GM23338 (cell line): ENCODE data around the gene XAB2. TPM values are rescaled to one million over a fixed set of nuclear protein-coding genes. Genes with fewer than 3 reads are reported as not detected.

Experiments
- ATAC-seq: fragments of 200-7000 bp; cut with Tn5 transposase; 3 replicates; pipeline ENCODE4 v1.9.1; 2020
- DNase-seq: peaks from one replicate; pipeline ENCODE4 v3.0.0-alpha.2; 2015; ENCODE audit warnings: low spot score
- H2AFZ ChIP-seq: fragments of 200-600 bp; sonication (generic); 2 replicates; pipeline ENCODE4 v1.8.0; 2016; ENCODE audit warnings: antibody characterized with exemption, mild to moderate bottlenecking, moderate library complexity
- H3F3A ChIP-seq: fragments of 200-600 bp; sonication (generic); replicated peaks from 2 replicates; pipeline ENCODE4 v1.8.0; 2017; ENCODE audit warnings: antibody characterized with exemption, mixed run types, low read depth
- H3K27ac ChIP-seq: fragments of 200-600 bp; sonication (generic); 2 replicates; pipeline ENCODE4 v1.6.1; 2016; ENCODE audit warnings: low read depth
- H3K27me3 ChIP-seq: fragments of 200-600 bp; sonication (generic); 2 replicates; pipeline ENCODE4 v1.8.0; 2016; ENCODE audit warnings: mild to moderate bottlenecking, mixed run types, moderate library complexity; ENCODE audit not compliant: insufficient read depth
- H3K36me3 ChIP-seq: fragments of 200-600 bp; sonication (generic); 2 replicates; pipeline ENCODE4 v1.8.0; 2016; ENCODE audit warnings: mild to moderate bottlenecking; ENCODE audit not compliant: insufficient read depth
- H3K4me1 ChIP-seq: fragments of 200-600 bp; sonication (generic); 2 replicates; pipeline ENCODE4 v1.8.0; 2016; ENCODE audit warnings: mild to moderate bottlenecking, moderate library complexity; ENCODE audit not compliant: insufficient read depth
- H3K4me2 ChIP-seq: fragments of 200-600 bp; sonication (generic); 2 replicates; pipeline ENCODE4 v1.7.1; 2017; ENCODE audit warnings: mixed run types
- H3K4me3 ChIP-seq: fragments of 200-600 bp; sonication (generic); 2 replicates; pipeline ENCODE4 v1.6.1; 2016; ENCODE audit warnings: mixed run types
- H3K79me2 ChIP-seq: fragments of 200-600 bp; sonication (generic); replicated peaks from 2 replicates; pipeline ENCODE4 v1.8.0; 2017; ENCODE audit warnings: mild to moderate bottlenecking; ENCODE audit not compliant: insufficient read depth
- H3K9me2 ChIP-seq: fragments of 200-600 bp; sonication (generic); 2 replicates; pipeline ENCODE4 v1.8.0; 2017; ENCODE audit not compliant: insufficient read depth
- H4K20me1 ChIP-seq: fragments of 200-600 bp; sonication (generic); replicated peaks from 2 replicates; pipeline ENCODE4 v1.8.0; 2017; ENCODE audit warnings: mild to moderate bottlenecking; ENCODE audit not compliant: insufficient read depth
- H3K27ac Mint-ChIP-seq: 2 replicates; pipeline ENCODE4 v1.8.0; 2020; ENCODE audit warnings: inconsistent platforms, mild to moderate bottlenecking, moderate library complexity, mixed read lengths
- H3K27me3 Mint-ChIP-seq: 3 replicates; pipeline ENCODE4 v1.8.0; 2022; ENCODE audit warnings: low read depth, mild to moderate bottlenecking, moderate library complexity, mixed read lengths, inconsistent platforms; ENCODE audit not compliant: insufficient read depth, poor library complexity
- H3K36me3 Mint-ChIP-seq: 3 replicates; pipeline ENCODE4 v1.8.0; 2021; ENCODE audit warnings: low read depth, mild to moderate bottlenecking, inconsistent platforms, moderate library complexity, mixed read lengths
- H3K4me1 Mint-ChIP-seq: 3 replicates; pipeline ENCODE4 v1.8.0; 2020; ENCODE audit warnings: mild to moderate bottlenecking, inconsistent platforms, mixed read lengths
- H3K4me3 Mint-ChIP-seq: 3 replicates; pipeline ENCODE4 v1.8.0; 2021; ENCODE audit warnings: moderate library complexity, mild to moderate bottlenecking, inconsistent platforms, mixed read lengths
- H3K9me3 Mint-ChIP-seq: 3 replicates; pipeline ENCODE4 v1.8.0; 2020; ENCODE audit warnings: moderate library complexity, mild to moderate bottlenecking, inconsistent platforms, mixed read lengths
- CREB1 ChIP-seq: fragments of 250-450 bp; sonication (Bioruptor Pico); IDR thresholded peaks from 2 replicates; pipeline ENCODE4 v1.5.0; 2020; ENCODE audit warnings: low read depth, mild to moderate bottlenecking, moderate library complexity
- EZH2 ChIP-seq: fragments of 200-600 bp; sonication (generic); IDR thresholded peaks from one replicate; pipeline ENCODE4 v1.8.0; 2017; ENCODE audit warnings: antibody characterized with exemption, mild to moderate bottlenecking, low read depth; ENCODE audit not compliant: unreplicated experiment
- EZH2phosphoT487 ChIP-seq: fragments of 200-600 bp; sonication (generic); IDR thresholded peaks from one replicate; pipeline ENCODE4 v1.8.1; 2018; ENCODE audit warnings: antibody characterized with exemption; ENCODE audit not compliant: unreplicated experiment
- JUNB ChIP-seq: IDR thresholded peaks from one replicate; pipeline ENCODE4 v1.6.1; 2016; ENCODE audit warnings: antibody characterized with exemption; ENCODE audit not compliant: unreplicated experiment
- POLR2AphosphoS5 ChIP-seq: IDR thresholded peaks from 2 replicates; pipeline ENCODE4 v1.6.1; 2016; ENCODE audit warnings: antibody characterized with exemption, low read depth
- ZNF114 ChIP-seq: fragments of 250-450 bp; sonication (Bioruptor Pico); IDR thresholded peaks from 2 replicates; pipeline ENCODE4 v1.5.0; 2020; ENCODE audit warnings: mild to moderate bottlenecking, moderate library complexity
- polyA plus RNA-seq: library from polyadenylated mRNA; unstranded; fragments of >200 nt; fragmentation: Nextera tagmentation; extraction: Ambion mirVana; gene quantifications from 2 replicates; pipeline ENCODE4 v1.2.1, GENCODE V29; 2016
- total RNA-seq: library from RNA; depleted of rRNA; stranded (reverse); fragments of >200 nt; shearing (Covaris generic); gene quantifications from 2 replicates; pipeline ENCODE4 v1.2.3, GENCODE V29; 2014
- TF ChIP-seq, protein P1 (sequence below): IDR thresholded peaks from 2 replicates; pipeline ENCODE4 v1.6.1; 2016; ENCODE audit warnings: antibody characterized with exemption
- TF ChIP-seq, protein P2 (sequence below): fragments of 250-450 bp; sonication (Bioruptor Pico); IDR thresholded peaks from 2 replicates; pipeline ENCODE4 v1.5.0; 2020; ENCODE audit warnings: mild to moderate bottlenecking, moderate library complexity

The XAB2 gene
- total and polyA plus RNA-seq, 2 experiments from 2014 or later, result 18.4 to 69.0 TPM

DNA sequence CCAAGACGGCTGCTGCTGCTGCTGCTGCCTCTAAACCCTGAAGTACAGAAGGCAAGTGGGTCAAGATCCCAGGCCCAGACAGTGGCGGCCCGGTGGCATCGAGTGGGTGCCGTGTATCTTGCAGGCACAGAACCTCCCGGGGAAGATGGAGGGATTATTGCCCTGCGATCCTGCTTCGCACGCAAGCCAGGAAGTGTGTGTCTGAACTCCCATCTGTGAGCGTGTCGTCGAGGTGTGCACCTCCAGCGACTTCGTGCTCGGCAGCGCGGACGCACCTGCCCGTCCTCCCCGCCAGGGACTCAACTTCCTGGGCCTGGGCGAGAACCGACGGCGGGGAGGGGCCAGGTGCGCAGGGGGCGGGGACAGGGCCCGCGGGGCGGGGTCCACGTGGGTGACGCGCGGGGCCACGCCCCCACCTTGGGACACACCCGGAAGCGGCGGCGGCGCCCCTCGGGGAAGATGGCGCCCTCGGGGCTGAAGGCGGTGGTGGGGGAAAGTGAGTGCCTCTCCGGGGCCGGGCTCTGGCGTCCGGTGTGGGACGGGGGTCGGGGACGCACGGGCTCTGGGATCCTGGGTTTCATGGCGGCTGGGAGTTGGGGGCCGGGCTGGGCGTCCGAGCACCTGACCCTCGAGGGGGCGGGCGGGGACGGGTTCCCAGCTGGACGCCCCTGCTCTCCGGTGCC lies 7.5 kb upstream of the XAB2 start, which contains the start of gene STXBP2:
STXBP2 (plus strand) TSS at position 420 of the 683 bp plus-strand sequence; CDS start at position 460, 40 bp downstream.
- Histone ChIP-seq H3K9me2 (no peaks in the 10 kb centered on the region), H3K4me3 (peak within 1 kb of the TSS; percentile 81), H2AFZ (peak within 1 kb of the TSS; percentile 90; the same call in 1 of the 2 replicates)

More for the DNA sequence above, 7.5 kb upstream of the XAB2 start, which contains the start of gene STXBP2:
- H3K36me3 ChIP-seq, result no peaks in the 10 kb centered on the region
- H3K27me3 ChIP-seq, result peaks cover 24% of the 10 kb centered on the region
- H3K27ac ChIP-seq, result no peak within 1 kb of the TSS
- Mint-ChIP-seq H3K4me3 (peak within 1 kb of the TSS; percentile 75), H3K36me3 (no peaks in the 10 kb centered on the region), H3K4me1 (no peaks in the 10 kb centered on the region; the same call in 2 of the 3 replicates), H3K27ac (no peak within 1 kb of the TSS), H3K27me3 (peaks cover 22% of the 10 kb centered on the region), H3K9me3 (no peaks in the 10 kb centered on the region; the same call in 2 of the 3 replicates)
- DNase-seq (peak; percentile 91), ATAC-seq (peak; percentile 86)
- H4K20me1 ChIP-seq, result no peaks in the 10 kb centered on the region; the same call in 1 of the 2 replicates
- peaks cover 9% of the 10 kb centered on the region for H3F3A ChIP-seq
- no peaks in the 10 kb centered on the region for H3K79me2 ChIP-seq
- peak within 1 kb of the TSS; percentile 84 for H3K4me2 ChIP-seq
- peak; percentile 85 for TF ChIP-seq CREB1 (CRISPR knock-in tag)
- no peak for TF ChIP-seq EZH2
- TF ChIP-seq, protein P1, sequence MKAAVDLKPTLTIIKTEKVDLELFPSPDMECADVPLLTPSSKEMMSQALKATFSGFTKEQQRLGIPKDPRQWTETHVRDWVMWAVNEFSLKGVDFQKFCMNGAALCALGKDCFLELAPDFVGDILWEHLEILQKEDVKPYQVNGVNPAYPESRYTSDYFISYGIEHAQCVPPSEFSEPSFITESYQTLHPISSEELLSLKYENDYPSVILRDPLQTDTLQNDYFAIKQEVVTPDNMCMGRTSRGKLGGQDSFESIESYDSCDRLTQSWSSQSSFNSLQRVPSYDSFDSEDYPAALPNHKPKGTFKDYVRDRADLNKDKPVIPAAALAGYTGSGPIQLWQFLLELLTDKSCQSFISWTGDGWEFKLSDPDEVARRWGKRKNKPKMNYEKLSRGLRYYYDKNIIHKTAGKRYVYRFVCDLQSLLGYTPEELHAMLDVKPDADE, result no peak
- peak; percentile 76 for TF ChIP-seq POLR2AphosphoS5
- TF ChIP-seq ZNF114 (CRISPR knock-in tag), result no peak
- TF ChIP-seq EZH2phosphoT487, result no peak
- TF ChIP-seq JUNB, result no peak
- TF ChIP-seq, protein P2, sequence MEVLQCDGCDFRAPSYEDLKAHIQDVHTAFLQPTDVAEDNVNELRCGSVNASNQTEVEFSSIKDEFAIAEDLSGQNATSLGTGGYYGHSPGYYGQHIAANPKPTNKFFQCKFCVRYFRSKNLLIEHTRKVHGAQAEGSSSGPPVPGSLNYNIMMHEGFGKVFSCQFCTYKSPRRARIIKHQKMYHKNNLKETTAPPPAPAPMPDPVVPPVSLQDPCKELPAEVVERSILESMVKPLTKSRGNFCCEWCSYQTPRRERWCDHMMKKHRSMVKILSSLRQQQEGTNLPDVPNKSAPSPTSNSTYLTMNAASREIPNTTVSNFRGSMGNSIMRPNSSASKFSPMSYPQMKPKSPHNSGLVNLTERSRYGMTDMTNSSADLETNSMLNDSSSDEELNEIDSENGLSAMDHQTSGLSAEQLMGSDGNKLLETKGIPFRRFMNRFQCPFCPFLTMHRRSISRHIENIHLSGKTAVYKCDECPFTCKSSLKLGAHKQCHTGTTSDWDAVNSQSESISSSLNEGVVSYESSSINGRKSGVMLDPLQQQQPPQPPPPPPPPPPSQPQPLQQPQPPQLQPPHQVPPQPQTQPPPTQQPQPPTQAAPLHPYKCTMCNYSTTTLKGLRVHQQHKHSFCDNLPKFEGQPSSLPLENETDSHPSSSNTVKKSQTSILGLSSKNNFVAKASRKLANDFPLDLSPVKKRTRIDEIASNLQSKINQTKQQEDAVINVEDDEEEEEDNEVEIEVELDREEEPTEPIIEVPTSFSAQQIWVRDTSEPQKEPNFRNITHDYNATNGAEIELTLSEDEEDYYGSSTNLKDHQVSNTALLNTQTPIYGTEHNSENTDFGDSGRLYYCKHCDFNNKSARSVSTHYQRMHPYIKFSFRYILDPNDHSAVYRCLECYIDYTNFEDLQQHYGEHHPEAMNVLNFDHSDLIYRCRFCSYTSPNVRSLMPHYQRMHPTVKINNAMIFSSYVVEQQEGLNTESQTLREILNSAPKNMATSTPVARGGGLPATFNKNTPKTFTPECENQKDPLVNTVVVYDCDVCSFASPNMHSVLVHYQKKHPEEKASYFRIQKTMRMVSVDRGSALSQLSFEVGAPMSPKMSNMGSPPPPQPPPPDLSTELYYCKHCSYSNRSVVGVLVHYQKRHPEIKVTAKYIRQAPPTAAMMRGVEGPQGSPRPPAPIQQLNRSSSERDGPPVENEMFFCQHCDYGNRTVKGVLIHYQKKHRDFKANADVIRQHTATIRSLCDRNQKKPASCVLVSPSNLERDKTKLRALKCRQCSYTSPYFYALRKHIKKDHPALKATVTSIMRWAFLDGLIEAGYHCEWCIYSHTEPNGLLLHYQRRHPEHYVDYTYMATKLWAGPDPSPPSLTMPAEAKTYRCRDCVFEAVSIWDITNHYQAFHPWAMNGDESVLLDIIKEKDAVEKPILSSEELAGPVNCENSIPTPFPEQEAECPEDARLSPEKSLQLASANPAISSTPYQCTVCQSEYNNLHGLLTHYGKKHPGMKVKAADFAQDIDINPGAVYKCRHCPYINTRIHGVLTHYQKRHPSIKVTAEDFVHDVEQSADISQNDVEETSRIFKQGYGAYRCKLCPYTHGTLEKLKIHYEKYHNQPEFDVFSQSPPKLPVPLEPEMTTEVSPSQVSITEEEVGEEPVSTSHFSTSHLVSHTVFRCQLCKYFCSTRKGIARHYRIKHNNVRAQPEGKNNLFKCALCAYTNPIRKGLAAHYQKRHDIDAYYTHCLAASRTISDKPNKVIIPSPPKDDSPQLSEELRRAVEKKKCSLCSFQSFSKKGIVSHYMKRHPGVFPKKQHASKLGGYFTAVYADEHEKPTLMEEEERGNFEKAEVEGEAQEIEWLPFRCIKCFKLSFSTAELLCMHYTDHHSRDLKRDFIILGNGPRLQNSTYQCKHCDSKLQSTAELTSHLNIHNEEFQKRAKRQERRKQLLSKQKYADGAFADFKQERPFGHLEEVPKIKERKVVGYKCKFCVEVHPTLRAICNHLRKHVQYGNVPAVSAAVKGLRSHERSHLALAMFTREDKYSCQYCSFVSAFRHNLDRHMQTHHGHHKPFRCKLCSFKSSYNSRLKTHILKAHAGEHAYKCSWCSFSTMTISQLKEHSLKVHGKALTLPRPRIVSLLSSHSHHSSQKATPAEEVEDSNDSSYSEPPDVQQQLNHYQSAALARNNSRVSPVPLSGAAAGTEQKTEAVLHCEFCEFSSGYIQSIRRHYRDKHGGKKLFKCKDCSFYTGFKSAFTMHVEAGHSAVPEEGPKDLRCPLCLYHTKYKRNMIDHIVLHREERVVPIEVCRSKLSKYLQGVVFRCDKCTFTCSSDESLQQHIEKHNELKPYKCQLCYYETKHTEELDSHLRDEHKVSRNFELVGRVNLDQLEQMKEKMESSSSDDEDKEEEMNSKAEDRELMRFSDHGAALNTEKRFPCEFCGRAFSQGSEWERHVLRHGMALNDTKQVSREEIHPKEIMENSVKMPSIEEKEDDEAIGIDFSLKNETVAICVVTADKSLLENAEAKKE (CRISPR knock-in tag), result no peak
- no peaks in the 10 kb centered on the region for H3K4me1 ChIP-seq
